GM12872 (cell line): ENCODE results near the gene CFI.

Experiments
- TF ChIP-seq, protein P1 (sequence below): IDR thresholded peaks from 3 replicates; pipeline ENCODE4 v1.5.1; 2011; ENCODE audit warnings: low read depth, mild to moderate bottlenecking, low read length, moderate library complexity; ENCODE audit not compliant: insufficient read depth

The CFI gene

GRCh38 chr4:109699553-109700225 lies 102.1 kb downstream of the CFI start:
- TF ChIP-seq, protein P1, sequence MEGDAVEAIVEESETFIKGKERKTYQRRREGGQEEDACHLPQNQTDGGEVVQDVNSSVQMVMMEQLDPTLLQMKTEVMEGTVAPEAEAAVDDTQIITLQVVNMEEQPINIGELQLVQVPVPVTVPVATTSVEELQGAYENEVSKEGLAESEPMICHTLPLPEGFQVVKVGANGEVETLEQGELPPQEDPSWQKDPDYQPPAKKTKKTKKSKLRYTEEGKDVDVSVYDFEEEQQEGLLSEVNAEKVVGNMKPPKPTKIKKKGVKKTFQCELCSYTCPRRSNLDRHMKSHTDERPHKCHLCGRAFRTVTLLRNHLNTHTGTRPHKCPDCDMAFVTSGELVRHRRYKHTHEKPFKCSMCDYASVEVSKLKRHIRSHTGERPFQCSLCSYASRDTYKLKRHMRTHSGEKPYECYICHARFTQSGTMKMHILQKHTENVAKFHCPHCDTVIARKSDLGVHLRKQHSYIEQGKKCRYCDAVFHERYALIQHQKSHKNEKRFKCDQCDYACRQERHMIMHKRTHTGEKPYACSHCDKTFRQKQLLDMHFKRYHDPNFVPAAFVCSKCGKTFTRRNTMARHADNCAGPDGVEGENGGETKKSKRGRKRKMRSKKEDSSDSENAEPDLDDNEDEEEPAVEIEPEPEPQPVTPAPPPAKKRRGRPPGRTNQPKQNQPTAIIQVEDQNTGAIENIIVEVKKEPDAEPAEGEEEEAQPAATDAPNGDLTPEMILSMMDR, result no peak

- TF ChIP-seq, protein P1, result no peak
Measured at GRCh38 chr4:109698656-109699055, 103.1 kb downstream of the CFI start.

DNA sequence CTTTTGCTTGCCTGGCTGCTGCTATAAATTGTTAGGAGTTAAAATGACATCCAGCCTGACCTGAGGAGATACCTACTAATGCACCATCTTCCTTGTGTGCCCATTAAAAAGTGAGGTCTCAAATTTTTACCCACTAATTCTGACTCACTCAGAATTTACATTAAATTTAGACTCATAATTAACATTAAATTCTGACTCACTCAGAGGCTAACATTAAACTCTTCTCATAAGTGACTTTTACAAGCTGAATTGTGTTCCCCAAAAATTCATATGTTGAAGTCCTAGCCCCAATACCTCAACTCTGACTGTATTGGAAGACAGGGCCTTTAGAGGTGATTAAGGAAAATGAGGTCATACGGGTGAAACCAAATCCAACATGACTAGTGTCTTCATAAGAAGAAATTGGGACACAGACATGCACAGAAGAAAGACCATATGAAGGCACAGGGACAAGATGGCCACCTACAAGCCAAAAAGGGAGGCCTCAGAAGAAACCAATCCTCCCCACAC lies 110.3 kb downstream of the CFI start:
- TF ChIP-seq, protein P1, result no peak
